ENCODE measurements around the gene TMEM273.

DNA sequence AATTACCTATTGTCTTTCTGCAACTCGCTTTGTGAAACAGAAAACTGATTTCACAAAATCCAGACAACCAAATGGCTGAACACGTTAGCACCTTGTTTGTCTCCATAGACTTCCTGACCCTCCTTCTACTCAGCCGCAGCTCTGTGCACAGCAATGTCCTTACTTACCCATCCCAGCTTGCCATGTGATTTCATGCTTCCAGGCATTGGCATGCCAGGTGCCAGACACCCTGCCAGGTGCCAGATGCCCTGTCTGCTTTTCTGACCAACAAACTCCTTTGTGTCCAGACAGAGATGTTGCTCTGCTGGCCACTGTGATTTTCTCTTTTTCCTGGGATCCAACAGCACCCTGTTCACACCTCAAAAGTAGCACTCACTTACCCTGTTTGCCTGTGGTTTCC lies 38.3 kb downstream of the TMEM273 start:
- TF ChIP-seq, protein P1, sequence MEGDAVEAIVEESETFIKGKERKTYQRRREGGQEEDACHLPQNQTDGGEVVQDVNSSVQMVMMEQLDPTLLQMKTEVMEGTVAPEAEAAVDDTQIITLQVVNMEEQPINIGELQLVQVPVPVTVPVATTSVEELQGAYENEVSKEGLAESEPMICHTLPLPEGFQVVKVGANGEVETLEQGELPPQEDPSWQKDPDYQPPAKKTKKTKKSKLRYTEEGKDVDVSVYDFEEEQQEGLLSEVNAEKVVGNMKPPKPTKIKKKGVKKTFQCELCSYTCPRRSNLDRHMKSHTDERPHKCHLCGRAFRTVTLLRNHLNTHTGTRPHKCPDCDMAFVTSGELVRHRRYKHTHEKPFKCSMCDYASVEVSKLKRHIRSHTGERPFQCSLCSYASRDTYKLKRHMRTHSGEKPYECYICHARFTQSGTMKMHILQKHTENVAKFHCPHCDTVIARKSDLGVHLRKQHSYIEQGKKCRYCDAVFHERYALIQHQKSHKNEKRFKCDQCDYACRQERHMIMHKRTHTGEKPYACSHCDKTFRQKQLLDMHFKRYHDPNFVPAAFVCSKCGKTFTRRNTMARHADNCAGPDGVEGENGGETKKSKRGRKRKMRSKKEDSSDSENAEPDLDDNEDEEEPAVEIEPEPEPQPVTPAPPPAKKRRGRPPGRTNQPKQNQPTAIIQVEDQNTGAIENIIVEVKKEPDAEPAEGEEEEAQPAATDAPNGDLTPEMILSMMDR (conservative IDR thresholded peaks at IDR 0.05) = no peak
- TF ChIP-seq ZFX (IDR thresholded peaks at IDR 0.05) = no peak

All from C4-2B (cell line).